SH-SY5Y (cell line): ENCODE data around the gene RABGGTA.

Experiments used
- GATA2 ChIP-seq: IDR thresholded peaks from 2 replicates; pipeline ENCODE4 v1.6.1; 2011; ENCODE audit warnings: mild to moderate bottlenecking, low read depth, low read length
- GATA3 ChIP-seq: IDR thresholded peaks from 2 replicates; pipeline ENCODE4 v1.6.1; 2011; ENCODE audit warnings: low read depth, mild to moderate bottlenecking, low read length, moderate library complexity

DNA sequence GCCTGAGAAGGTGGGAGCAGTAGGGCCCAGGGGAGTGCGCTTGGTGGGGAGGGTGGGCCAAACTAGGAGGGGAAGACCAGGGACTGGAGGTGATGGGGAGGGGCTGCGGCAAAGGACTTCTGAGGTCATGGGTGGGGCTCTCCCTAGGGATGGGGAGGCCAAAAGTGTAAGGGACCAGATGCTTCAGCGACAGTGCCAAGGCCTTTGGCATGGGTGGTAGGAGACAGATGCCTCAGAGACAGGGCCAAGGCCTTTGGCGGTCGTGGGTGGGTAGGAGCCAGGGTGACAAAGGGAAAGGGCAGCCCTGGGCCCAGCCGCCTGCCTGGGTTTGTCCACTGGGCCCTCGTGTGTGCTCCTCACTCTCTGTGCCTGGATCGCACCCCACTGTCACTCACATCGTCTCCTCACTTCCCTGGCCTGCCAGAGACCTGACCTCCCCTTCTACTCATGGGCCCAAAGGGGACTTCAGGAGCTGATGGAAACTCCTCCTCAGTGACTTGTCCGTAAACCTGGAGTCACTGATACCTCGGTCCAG, 13.2 kb upstream of the RABGGTA start:
- TF ChIP-seq GATA2 (no peak), GATA3 (no peak)
